Stimulated activated CD4-positive, alpha-beta T cell treated with anti-CD3 and anti-CD28 coated beads, Interleukin-1b, Interleukin-23, amount 100 ng/mL, for 24 hours (primary cell): Measurements from ENCODE around the gene EEF1A2.

ENCODE experiments used
- DNase-seq, 4 experiments: peaks; one replicate each; pipeline ENCODE4 v3.0.0-alpha.2; 2020; ENCODE audit warnings: low read depth in 4 of 4, low spot score in 1 of 4

EEF1A2 gene

GRCh38 chr20:63471717-63471980, 27.2 kb downstream of the EEF1A2 start:
- no peak for DNase-seq

GRCh38 chr20:63471002-63471716, 27.7 kb downstream of the EEF1A2 start:
- no peak for DNase-seq

- DNase-seq: no peak
Measured at GRCh38 chr20:63470410-63470809, 28.5 kb downstream of the EEF1A2 start.

GRCh38 chr20:63469713-63470101, 29.2 kb downstream of the EEF1A2 start:
- no peak for DNase-seq

DNA sequence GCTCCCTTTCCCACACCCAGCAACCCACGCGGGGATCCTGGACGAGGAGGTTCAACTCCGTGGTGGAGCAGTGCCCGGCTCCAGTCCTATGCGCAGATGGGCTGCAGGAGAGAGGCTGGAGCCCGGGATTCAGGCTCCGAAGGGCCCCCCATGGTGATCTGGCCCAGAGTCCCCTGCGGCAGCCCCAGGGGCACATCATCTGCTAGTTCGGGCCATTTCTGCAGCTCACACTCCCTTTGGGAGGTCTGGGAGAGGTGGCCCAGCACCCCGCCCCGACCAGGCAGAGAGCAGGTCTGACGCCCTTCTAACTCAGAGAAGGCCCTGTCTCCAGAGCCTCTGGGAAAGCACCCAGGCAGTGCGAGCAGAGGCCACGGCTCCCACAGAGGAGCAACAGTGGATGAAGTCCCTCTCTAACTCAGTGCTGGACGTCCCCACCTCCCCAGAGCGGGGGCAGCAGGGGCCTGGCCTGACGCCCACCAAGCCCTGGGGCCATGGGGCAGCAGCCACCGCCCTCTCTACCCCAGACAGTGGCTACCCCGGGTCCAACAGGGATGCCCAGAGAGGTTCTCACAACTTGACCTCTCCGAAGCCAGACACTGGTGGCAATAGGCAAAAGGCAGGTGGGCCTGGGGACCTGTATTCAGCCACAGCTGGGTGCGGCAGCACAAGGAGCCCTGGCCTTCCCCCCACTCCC, 29.7 kb downstream of the EEF1A2 start:
- DNase-seq: no peak

GRCh38 chr20:63468421-63468820, 30.5 kb downstream of the EEF1A2 start:
- no peak for DNase-seq

- DNase-seq: no peak
Measured at GRCh38 chr20:63467294-63468083, 31.4 kb downstream of the EEF1A2 start.

- DNase-seq: no peak
Measured at GRCh38 chr20:63466861-63467260, 32.0 kb downstream of the EEF1A2 start.

GRCh38 chr20:63466250-63466825, 32.5 kb downstream of the EEF1A2 start:
- DNase-seq: no peak

- DNase-seq: no peak
Measured at GRCh38 chr20:63465380-63466249, 33.3 kb downstream of the EEF1A2 start.

DNA sequence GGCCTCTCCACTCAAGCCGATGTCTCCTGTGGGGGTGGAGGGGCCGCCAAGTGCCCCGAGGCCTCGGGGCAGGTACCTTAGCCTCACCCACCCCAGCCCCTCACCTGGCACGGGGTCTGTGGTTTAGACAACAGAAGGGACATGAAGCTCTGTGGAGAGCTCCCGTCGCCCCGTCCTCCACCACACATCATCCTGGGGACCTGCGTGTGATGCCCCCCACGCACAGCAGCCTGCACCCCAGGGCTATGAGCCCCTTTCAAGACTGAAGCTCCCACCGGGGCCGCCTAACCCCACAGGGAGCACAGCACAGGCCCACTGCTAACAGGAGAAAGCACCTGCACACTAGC, 34.6 kb downstream of the EEF1A2 start:
- DNase-seq: no peak

GRCh38 chr20:63463400-63464288, 35.2 kb downstream of the EEF1A2 start:
- no peak for DNase-seq

DNA sequence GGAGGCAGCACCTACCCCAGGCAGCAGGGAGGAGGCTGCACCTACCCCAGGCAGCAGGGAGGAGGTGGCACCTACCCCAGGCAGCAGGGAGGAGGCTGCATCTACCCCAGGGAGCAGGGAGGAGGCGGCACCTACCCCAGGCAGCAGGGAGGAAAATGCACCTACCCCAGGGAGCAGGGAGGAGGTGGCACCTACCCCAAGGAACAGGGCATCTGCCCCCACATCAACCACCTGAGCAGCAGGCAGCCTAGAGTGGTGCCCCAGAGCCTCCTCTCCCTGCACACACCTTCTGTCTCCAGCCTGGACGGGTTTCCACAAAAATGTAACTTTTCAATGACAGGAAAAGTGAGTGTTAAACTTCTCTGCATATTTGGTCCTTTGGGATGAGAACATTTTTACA, 36.6 kb downstream of the EEF1A2 start:
- DNase-seq: no peak

DNA sequence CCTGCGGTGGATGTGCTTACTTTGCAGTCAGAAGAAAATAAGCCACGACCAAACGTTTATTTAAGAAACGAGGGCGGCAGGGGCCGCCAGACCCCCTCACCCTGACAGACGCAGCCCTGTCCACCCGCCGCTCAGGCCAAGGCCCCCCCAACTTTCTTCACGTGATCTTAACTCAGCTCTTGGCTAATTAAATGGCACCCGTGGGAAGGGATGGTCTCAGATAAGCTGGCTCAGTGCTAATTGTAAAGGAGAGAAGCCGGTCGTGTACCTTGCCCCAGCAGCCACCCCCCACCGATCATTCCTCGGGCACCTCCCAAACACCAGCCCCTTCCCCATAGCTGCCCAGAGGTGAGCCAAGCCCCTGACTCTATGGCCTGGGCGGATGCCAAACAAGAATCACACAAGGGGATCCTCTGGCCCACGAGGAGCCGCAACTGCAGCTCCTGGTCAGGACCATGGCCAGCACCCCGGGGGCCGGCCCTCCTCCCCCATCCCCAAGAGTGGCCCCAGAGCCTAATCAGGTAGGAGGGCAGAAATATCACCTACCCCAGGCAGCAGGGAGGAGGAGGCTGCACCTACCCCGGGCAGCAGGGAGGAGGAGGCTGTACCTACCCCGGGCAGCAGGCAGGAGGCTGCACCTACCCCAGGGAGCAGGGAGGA, 37.6 kb downstream of the EEF1A2 start:
- no peak for DNase-seq

GRCh38 chr20:63459070-63459380, 39.9 kb downstream of the EEF1A2 start:
- no peak for DNase-seq

DNA sequence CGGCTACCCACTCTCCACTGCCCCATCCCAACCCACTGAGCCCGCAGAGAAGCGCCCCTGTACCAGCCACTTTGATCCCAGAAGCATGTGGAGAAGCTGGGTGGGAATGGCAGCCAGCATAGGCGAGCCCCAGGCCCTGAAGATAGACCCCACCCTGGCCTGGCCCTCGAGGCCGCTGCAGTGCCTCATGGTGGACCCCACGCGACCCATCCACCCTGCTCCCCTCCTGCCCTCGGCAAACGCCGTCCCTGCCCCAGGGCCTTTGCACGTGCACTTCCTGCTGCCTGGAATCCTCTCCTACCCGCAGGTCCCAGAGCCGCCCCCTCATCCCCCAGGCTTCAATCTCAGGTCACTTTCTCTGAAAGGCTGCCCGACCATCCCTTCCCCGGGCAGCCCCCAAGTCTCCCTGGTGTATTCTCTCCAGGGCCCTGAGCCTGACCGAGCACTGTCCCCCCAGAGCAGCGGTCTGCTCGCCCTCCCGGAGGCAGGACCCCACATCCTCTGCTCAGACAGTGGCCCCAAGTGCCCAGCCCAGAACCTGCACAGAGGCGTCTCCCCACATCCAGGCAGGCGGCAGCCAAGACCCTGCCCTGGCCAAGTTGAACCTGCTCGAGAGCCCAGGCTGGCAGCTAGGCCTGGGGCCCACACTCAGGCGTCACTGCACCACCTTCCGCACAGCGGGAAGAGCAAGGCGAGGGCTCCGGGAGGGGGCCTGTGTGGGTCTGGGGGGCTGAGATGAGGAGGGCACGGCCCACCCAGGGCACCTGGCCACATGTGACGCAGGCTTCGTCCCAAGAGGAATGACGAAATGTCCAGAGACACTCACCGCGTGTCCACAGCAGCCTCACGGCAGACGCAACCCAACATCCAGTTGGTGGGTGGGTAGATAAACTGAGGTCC, 40.5 kb downstream of the EEF1A2 start:
- DNase-seq: no peak

DNA sequence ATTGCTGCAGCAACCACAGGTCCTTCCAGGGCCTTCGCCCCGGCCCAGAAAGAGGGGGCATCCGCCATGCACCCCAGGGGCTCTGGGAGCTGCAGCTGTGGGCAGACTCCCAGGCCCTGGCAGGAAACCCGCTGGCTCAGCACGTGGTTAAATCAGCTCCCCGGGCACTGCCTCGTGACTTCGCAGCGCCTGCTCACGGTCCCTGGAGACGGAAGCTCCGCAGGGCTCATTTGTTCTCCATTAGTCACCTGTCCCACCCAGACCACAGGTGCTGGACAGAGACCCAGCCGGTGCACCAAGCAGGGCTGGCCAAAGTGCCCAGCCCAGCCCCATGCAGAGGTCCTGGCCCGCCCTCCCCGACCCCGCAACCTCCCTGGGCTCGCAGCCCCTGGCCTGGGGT, 41.1 kb downstream of the EEF1A2 start:
- DNase-seq: no peak

DNA sequence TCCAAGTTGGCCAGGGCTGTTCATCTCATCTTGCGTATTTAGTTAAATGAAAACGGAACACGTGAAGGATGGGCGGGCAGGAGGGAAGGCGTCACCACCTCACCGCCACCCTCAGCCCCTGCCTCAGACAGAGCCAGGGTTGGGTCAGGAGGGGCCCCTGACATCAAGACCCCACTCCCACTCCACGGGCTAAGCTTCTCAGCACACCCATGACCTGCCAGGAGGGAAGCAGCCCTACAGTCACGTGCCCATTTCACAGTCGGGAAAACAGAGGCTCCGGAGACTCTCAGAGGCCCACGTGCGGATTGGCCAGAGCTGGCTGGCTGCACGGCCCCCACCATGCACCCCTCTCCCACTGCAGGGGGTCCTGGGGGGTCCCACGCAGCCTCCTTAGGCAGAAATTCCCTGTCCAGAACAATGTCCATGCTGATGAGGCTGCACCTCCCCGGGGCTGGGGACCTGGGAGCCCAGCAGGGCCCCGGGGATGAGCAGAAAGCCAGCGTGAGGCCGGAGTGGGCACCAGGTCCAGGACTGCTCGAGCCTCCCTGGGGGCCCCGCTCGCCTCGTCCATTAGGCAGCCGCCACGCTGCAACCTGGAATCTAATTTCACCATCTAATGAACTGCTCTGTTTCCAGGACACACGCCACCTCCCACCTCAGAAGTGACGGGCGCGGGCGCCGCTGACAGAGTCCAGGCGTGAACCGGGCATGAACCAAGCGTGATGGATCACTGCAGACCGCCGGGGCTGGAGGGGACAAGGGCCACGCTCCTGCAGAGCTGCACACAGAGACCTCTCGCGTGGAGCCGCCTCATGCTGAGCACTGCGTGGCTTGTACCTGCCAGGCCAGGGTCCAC, 42.2 kb downstream of the EEF1A2 start:
- DNase-seq: no peak
